NCI-H446 treated with DMSO at 0.1 percent for 48 hours (cell line): ENCODE measurements around the gene IGLL1.
"Not testable (repeated sequence)": the region's sequence is repeated elsewhere in the genome, so short reads cannot be mapped to it uniquely, and the experiment has no call there.

Experiments
- DNase-seq: peaks from one replicate; lab custom pipeline; 2025; lab: John Stamatoyannopoulos, UW

The IGLL1 gene

GRCh38 chr22:23591201-23591791, 11.2 kb upstream of the IGLL1 start:
- peak; percentile 11 for DNase-seq

- no peak for DNase-seq
Observed at GRCh38 chr22:23583836-23584235, 3.7 kb upstream of the IGLL1 start.

GRCh38 chr22:23583153-23583552, 3.1 kb upstream of the IGLL1 start:
- DNase-seq, result no peak

- no peak for DNase-seq
Observed at GRCh38 chr22:23581260-23581650, 1.2 kb upstream of the IGLL1 start.

- DNase-seq, result no peak
Observed at GRCh38 chr22:23580576-23581259, 628 bp upstream of the IGLL1 start.

GRCh38 chr22:23579280-23579679, 810 bp downstream of the IGLL1 start:
- no peak for DNase-seq

- no peak for DNase-seq
Observed at GRCh38 chr22:23578306-23578705, 1.8 kb downstream of the IGLL1 start.

- no peak for DNase-seq
Observed at GRCh38 chr22:23576681-23577080, 3.4 kb downstream of the IGLL1 start.

GRCh38 chr22:23575601-23576000, 4.5 kb downstream of the IGLL1 start:
- no peak for DNase-seq

GRCh38 chr22:23574877-23575276, 5.2 kb downstream of the IGLL1 start:
- DNase-seq, result no peak

- no peak for DNase-seq
Observed at GRCh38 chr22:23574371-23574811, 5.7 kb downstream of the IGLL1 start.

GRCh38 chr22:23573701-23574235, 6.3 kb downstream of the IGLL1 start:
- DNase-seq, result not testable (repeated sequence)

GRCh38 chr22:23573106-23573505, 7.0 kb downstream of the IGLL1 start:
- not testable (repeated sequence) for DNase-seq

- DNase-seq, result no peak
Observed at GRCh38 chr22:23571486-23571885, 8.6 kb downstream of the IGLL1 start.

GRCh38 chr22:23570681-23571080, 9.4 kb downstream of the IGLL1 start:
- no peak for DNase-seq

GRCh38 chr22:23569716-23570115, 10.4 kb downstream of the IGLL1 start:
- no peak for DNase-seq

GRCh38 chr22:23569291-23569690, 10.8 kb downstream of the IGLL1 start:
- no peak for DNase-seq

- DNase-seq, result no peak
Observed at GRCh38 chr22:23566705-23567475, 13.2 kb downstream of the IGLL1 start.

- DNase-seq, result no peak
Observed at GRCh38 chr22:23565915-23566704, 14.0 kb downstream of the IGLL1 start.

GRCh38 chr22:23565305-23565914, 14.7 kb downstream of the IGLL1 start:
- no peak for DNase-seq

GRCh38 chr22:23564276-23564675, 15.8 kb downstream of the IGLL1 start:
- DNase-seq, result no peak

GRCh38 chr22:23563111-23563510, 17.0 kb downstream of the IGLL1 start:
- no peak for DNase-seq
